HL-60 (cell line): ENCODE data around the gene NDP.
A peak's percentile ranks its signal among the peaks of the same experiment; 100 is the strongest.

Experiments used
- CTCF ChIP-seq: IDR thresholded peaks from one replicate; pipeline ENCODE4 v1.5.1; 2011; ENCODE audit warnings: low read length, control low read depth, inconsistent platforms; ENCODE audit not compliant: insufficient read depth
- REST ChIP-seq: IDR thresholded peaks from 2 replicates; pipeline ENCODE4 v1.6.1; 2012; ENCODE audit warnings: low read depth; ENCODE audit not compliant: insufficient replicate concordance

- TF ChIP-seq REST, result no peak
- peak; percentile 36 for TF ChIP-seq CTCF
These were observed 14.7 kb downstream of the NDP start for GRCh38 chrX:43958529-43958928.
